HG03103 (cell line): ENCODE results near the gene THSD7B.

Source experiments
- ATAC-seq: cut with Tn5 transposase; IDR thresholded peaks from one replicate; pipeline ENCODE4 v1.9.1; 2021; ENCODE audit warnings: low read depth; ENCODE audit not compliant: unreplicated experiment

The THSD7B gene

GRCh38 chr2:137183206-137183898 lies 418.0 kb downstream of the THSD7B start:
- no peak for ATAC-seq

GRCh38 chr2:137185378-137186078 lies 420.2 kb downstream of the THSD7B start:
- ATAC-seq, result no peak

GRCh38 chr2:137187216-137187615 lies 421.9 kb downstream of the THSD7B start:
- no peak for ATAC-seq

- ATAC-seq, result no peak
Measured at GRCh38 chr2:137190411-137191195, 425.3 kb downstream of the THSD7B start.

- no peak for ATAC-seq
Measured at GRCh38 chr2:137192366-137193310, 427.3 kb downstream of the THSD7B start.

- no peak for ATAC-seq
Measured at GRCh38 chr2:137193401-137193800, 428.1 kb downstream of the THSD7B start.

- no peak for ATAC-seq
Measured at GRCh38 chr2:137194111-137194510, 428.8 kb downstream of the THSD7B start.

- no peak for ATAC-seq
Measured at GRCh38 chr2:137199751-137200150, 434.4 kb downstream of the THSD7B start.

- ATAC-seq, result no peak
Measured at GRCh38 chr2:137202318-137202717, 437.0 kb downstream of the THSD7B start.

- ATAC-seq, result no peak
Measured at GRCh38 chr2:137205324-137205723, 440.0 kb downstream of the THSD7B start.

- ATAC-seq, result no peak
Measured at GRCh38 chr2:137206069-137206468, 440.7 kb downstream of the THSD7B start.

GRCh38 chr2:137207030-137207429 lies 441.7 kb downstream of the THSD7B start:
- no peak for ATAC-seq

- ATAC-seq, result no peak
Measured at GRCh38 chr2:137208431-137208891, 443.1 kb downstream of the THSD7B start.

- ATAC-seq, result no peak
Measured at GRCh38 chr2:137210039-137210438, 444.7 kb downstream of the THSD7B start.

- ATAC-seq, result no peak
Measured at GRCh38 chr2:137211761-137212160, 446.4 kb downstream of the THSD7B start.

GRCh38 chr2:137220438-137220993 lies 455.2 kb downstream of the THSD7B start:
- no peak for ATAC-seq

GRCh38 chr2:137221797-137222492 lies 456.6 kb downstream of the THSD7B start:
- peak; percentile 65 for ATAC-seq

GRCh38 chr2:137223722-137224121 lies 458.4 kb downstream of the THSD7B start:
- ATAC-seq, result no peak

GRCh38 chr2:137228566-137228965 lies 463.2 kb downstream of the THSD7B start:
- ATAC-seq, result no peak
